Tibial nerve (tissue), 4 donors: ENCODE data around the gene RCAN2. TPM values are rescaled to one million over a fixed set of nuclear protein-coding genes. Genes with fewer than 3 reads are reported as not detected.

ENCODE experiments used
- DNase-seq, 2 donors: peaks; one replicate each; pipeline ENCODE4 v3.0.0-alpha.2; 2019; ENCODE audit warnings: low spot score in 2 of 2
- H3K27ac ChIP-seq, 4 donors: fragments of 200-600 bp; sonication (generic) in 3 of 4; one replicate each; pipeline ENCODE4 v1.5.1; 2017 to 2019; ENCODE audit warnings: mild to moderate bottlenecking in 1 of 4
- H3K27me3 ChIP-seq, 2 donors: fragments of 200-600 bp; sonication (generic) in 1 of 2; one replicate each; pipeline versions ENCODE4 v1.5.1 to v1.6.0; 2017 to 2019
- H3K36me3 ChIP-seq, 3 donors: fragments of 200-600 bp; sonication (generic); one replicate each; pipeline ENCODE4 v1.5.1; 2018 to 2019
- H3K4me1 ChIP-seq, 4 donors: fragments of 200-600 bp; sonication (generic) in 3 of 4; one replicate each; pipeline ENCODE4 v1.5.1; 2017 to 2019
- H3K4me3 ChIP-seq, 4 donors: fragments of 200-600 bp; sonication (generic) in 3 of 4; one replicate each; pipeline ENCODE4 v1.5.1; 2017 to 2019; ENCODE audit warnings: mild to moderate bottlenecking in 1 of 4, moderate library complexity in 1 of 4
- H3K9me3 ChIP-seq, 4 donors: fragments of 200-600 bp; sonication (generic) in 3 of 4; one replicate each; pipeline ENCODE4 v1.5.1; 2017 to 2019
- EP300 ChIP-seq, 2 donors: sonication (generic); formaldehyde crosslinking; IDR thresholded peaks; one replicate each; pipeline ENCODE4 v1.6.1; 2017; ENCODE audit warnings: antibody characterized with exemption in 2 of 2, mild to moderate bottlenecking in 1 of 2
- POLR2A ChIP-seq, 2 donors: fragments of 450-650 bp; IDR thresholded peaks; one replicate each; pipeline ENCODE4 v1.6.1; 2017; ENCODE audit warnings: antibody characterized with exemption in 2 of 2, mild to moderate bottlenecking in 2 of 2, moderate library complexity in 2 of 2
- WGBS, 2 donors: methylation state at CpG; one replicate each; pipeline ENCODE4 v1.1.5; 2018; 5-methylcytosine and 5-hydroxymethylcytosine counted together
- total RNA-seq, 4 donors: library from RNA; depleted of rRNA; stranded (reverse); fragments of >200 nt; gene quantifications; one replicate each; pipeline ENCODE4 v1.1.0, GENCODE V29; 2016
- TF ChIP-seq, protein P1 (sequence below), 5 experiments: fragments of 200-600 bp in 3 of 5; fragments of 450-650 bp in 2 of 5; sonication (generic) in 3 of 5; IDR thresholded peaks; one replicate each; pipeline ENCODE4 v1.5.1; 2016 to 2019; ENCODE audit warnings: antibody characterized with exemption in 5 of 5, mild to moderate bottlenecking in 3 of 5, moderate library complexity in 2 of 5

The RCAN2 gene
- total RNA-seq, 4 donors from 2014 or later = 6.6 to 19.4 (median 15.0) TPM

DNA sequence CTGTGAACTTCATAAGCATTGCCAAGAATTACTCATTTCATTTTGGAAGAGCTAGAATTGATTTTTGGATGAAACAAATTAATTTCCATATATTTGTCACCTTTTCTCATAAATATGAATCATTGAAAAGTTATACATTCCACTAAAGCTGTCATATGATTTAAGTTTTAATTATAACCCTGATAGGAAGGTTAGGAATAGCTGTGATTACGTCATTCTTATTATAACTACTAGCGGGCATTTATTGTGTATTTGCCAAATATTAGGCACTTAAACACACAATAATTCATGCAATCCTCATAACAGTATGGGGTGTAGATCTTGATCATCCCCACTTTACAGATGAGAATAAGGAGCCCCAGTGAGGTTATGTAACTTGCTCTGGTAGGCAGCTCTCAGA is 243.1 kb downstream of the RCAN2 start:
- TF ChIP-seq POLR2A (IDR thresholded peaks at IDR 0.05) = no peak
- TF ChIP-seq, protein P1, sequence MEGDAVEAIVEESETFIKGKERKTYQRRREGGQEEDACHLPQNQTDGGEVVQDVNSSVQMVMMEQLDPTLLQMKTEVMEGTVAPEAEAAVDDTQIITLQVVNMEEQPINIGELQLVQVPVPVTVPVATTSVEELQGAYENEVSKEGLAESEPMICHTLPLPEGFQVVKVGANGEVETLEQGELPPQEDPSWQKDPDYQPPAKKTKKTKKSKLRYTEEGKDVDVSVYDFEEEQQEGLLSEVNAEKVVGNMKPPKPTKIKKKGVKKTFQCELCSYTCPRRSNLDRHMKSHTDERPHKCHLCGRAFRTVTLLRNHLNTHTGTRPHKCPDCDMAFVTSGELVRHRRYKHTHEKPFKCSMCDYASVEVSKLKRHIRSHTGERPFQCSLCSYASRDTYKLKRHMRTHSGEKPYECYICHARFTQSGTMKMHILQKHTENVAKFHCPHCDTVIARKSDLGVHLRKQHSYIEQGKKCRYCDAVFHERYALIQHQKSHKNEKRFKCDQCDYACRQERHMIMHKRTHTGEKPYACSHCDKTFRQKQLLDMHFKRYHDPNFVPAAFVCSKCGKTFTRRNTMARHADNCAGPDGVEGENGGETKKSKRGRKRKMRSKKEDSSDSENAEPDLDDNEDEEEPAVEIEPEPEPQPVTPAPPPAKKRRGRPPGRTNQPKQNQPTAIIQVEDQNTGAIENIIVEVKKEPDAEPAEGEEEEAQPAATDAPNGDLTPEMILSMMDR (IDR thresholded peaks at IDR 0.05) = no peak
- 90 to 94% methylated on average over 2 of the region's 2 CpGs for WGBS, 2 donors

DNA sequence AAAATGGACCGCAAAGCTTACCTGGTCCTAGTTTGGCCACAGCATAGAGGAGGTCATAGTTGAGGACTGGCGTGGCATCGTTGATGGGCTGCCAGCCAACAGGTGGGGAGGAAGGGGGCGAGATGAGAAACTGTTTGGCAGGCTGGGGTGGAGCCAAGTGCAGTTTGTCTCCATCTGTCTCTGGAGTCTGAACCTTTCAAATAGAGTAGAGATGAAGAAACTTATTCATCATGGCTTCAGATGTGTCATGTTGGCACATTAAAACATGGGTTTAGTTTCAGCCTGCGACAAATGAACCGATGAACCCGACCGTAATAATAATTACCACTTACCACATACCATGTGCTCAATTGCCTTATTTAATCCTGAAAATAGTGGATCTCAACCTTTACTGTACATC is 244.5 kb downstream of the RCAN2 start:
- no peaks in the 10 kb centered on the region for H3K4me1 ChIP-seq
- no peak overlapping the region for H3K27ac ChIP-seq
- no peaks in the 10 kb centered on the region for H3K36me3 ChIP-seq
- DNase-seq = no peak
- WGBS, 2 donors = 93 to 94% methylated on average over 8 of the region's 8 CpGs
- H3K27me3 ChIP-seq = no peaks in the 10 kb centered on the region
- no peak overlapping the region for H3K4me3 ChIP-seq
- no peaks in the 10 kb centered on the region for H3K9me3 ChIP-seq
- TF ChIP-seq, protein P1 (IDR thresholded peaks at IDR 0.05) = no peak
- no peak for TF ChIP-seq POLR2A (IDR thresholded peaks at IDR 0.05)
- TF ChIP-seq EP300 (IDR thresholded peaks at IDR 0.05) = no peak

More for the DNA sequence above, 243.1 kb downstream of the RCAN2 start:
- Histone ChIP-seq H3K27me3 (no peaks in the 10 kb centered on the region), H3K9me3 (no peaks in the 10 kb centered on the region), H3K27ac (no peak overlapping the region), H3K36me3 (no peaks in the 10 kb centered on the region), H3K4me3 (no peak overlapping the region), H3K4me1 (no peaks in the 10 kb centered on the region)
- DNase-seq = no peak

DNA sequence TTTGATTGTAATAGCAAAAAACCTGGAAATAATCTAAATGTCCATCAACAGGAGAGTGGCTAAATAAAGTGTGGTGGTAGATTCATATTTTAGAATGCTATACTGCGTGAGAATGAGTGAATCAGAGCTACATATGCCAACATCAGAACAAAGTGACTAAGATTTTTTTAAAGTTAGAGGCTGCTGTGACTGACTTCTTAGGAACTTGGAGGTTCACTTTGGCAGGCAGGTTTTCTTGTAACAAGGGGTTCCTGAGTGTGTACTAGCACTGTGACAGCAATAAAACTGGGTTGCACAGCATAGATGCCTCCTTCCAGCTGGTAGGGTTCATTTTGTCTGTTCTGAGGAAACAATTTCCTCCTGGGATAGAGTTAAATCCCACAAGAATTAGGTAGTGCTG is 245.2 kb downstream of the RCAN2 start:
- H3K27ac ChIP-seq = no peak overlapping the region
- WGBS, 2 donors = 89 to 100% methylated on average over 1 of the region's 1 CpG
- H3K9me3 ChIP-seq = no peaks in the 10 kb centered on the region
- H3K36me3 ChIP-seq = no peaks in the 10 kb centered on the region
- no peak for DNase-seq
- no peak overlapping the region for H3K4me3 ChIP-seq
- no peaks in the 10 kb centered on the region for H3K27me3 ChIP-seq
- TF ChIP-seq, protein P1 (IDR thresholded peaks at IDR 0.05) = no peak
- no peak for TF ChIP-seq EP300 (IDR thresholded peaks at IDR 0.05)
- TF ChIP-seq POLR2A (IDR thresholded peaks at IDR 0.05) = no peak
- H3K4me1 ChIP-seq = no peaks in the 10 kb centered on the region

DNA sequence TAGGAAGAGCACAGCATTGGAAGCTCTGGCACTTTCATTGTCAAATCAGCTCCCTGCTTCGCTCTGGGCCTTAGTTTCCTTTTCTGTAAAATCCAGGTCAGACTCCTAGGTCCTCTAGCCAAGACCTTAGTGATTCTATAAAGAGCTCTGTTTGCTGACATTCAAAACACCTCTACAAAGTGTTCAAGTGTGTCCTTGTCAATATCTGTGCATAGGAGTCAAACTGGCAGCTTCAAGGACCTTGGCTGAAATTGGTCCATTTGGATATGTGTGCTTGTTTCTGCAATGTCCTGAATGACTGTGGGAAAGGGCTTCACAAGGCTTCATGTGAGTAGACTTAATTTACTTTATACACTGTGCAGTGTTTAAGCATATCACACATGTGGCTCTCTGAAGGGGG is 246.6 kb downstream of the RCAN2 start:
- no peak overlapping the region for H3K4me3 ChIP-seq
- 95 to 100% methylated on average over 1 of the region's 1 CpG for WGBS, 2 donors
- no peak for TF ChIP-seq POLR2A (IDR thresholded peaks at IDR 0.05)
- TF ChIP-seq, protein P1 (IDR thresholded peaks at IDR 0.05) = no peak
- no peak for TF ChIP-seq EP300 (IDR thresholded peaks at IDR 0.05)
- no peak for DNase-seq
- H3K4me1 ChIP-seq = no peaks in the 10 kb centered on the region
- no peak overlapping the region for H3K27ac ChIP-seq
- no peaks in the 10 kb centered on the region for H3K9me3 ChIP-seq
- H3K36me3 ChIP-seq = no peaks in the 10 kb centered on the region
- no peaks in the 10 kb centered on the region for H3K27me3 ChIP-seq

DNA sequence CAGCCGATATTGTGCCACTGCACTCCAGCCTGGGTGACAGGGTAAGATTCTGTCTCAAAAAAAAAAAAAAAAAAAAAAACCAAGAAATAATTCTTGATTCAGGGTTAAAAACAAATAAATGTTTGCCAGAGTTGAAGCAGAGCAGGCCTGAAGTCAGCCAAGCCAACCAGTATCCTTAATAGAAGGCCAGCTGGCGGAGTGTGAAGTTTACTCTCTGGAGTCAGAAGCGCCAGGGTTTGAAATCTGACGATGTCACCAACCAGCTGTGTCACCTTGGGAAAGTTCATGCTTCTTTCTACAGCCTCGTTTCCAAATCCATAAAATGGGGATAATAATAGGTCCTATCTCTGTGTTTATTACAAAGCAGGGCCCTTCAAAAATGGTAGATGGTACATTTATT is 247.5 kb downstream of the RCAN2 start:
- Histone ChIP-seq H3K9me3 (no peaks in the 10 kb centered on the region), H3K4me1 (no peaks in the 10 kb centered on the region), H3K27me3 (no peaks in the 10 kb centered on the region), H3K27ac (no peak overlapping the region), H3K36me3 (no peaks in the 10 kb centered on the region), H3K4me3 (no peak overlapping the region)
- TF ChIP-seq POLR2A (IDR thresholded peaks at IDR 0.05) (no peak), EP300 (IDR thresholded peaks at IDR 0.05) (no peak)
- TF ChIP-seq, protein P1 (IDR thresholded peaks at IDR 0.05) = no peak
- DNase-seq = no peak
- WGBS, 2 donors = 72% methylated on average over 5 of the region's 5 CpGs
